ENCODE results near the gene ZMIZ2. TPM values are rescaled to one million over a fixed set of nuclear protein-coding genes. Genes with fewer than 3 reads are reported as not detected.

Gene ZMIZ2
- 41.9 TPM for total RNA-seq

GRCh38 chr7:44748045-44748947 is at the start of gene ZMIZ2:
Gene ZMIZ2 (plus strand): TSS chr7:44748847. CDS start chr7:44756250, 7,403 bp downstream.

GRCh38 chr7:44796504-44797328 is 48.1 kb downstream of the ZMIZ2 start, which contains the start of gene PPIA:
Gene PPIA (plus strand): TSS chr7:44796681. CDS start chr7:44796725, 44 bp downstream.

Other genes with a start within 250 kb of the ZMIZ2 start
- gene NPC1L1, start 207.5 kb upstream of the ZMIZ2 start, total RNA-seq = not detected
- 57.3 TPM for gene DDX56, start 174.9 kb upstream of the ZMIZ2 start, total RNA-seq
- gene TMED4, start 166.6 kb upstream of the ZMIZ2 start, total RNA-seq = 95.2 TPM
- gene OGDH, start 142.2 kb upstream of the ZMIZ2 start, total RNA-seq = 51.3 TPM
- 687 TPM for gene PPIA, start 47.8 kb downstream of the ZMIZ2 start, total RNA-seq
- gene H2AZ2, start 99.2 kb downstream of the ZMIZ2 start, total RNA-seq = 208 TPM
- gene PURB, start 136.7 kb downstream of the ZMIZ2 start, total RNA-seq = 42.6 TPM
- gene MYO1G, start 230.2 kb downstream of the ZMIZ2 start, total RNA-seq = 0.63 TPM